OCI-LY7 (cell line): ENCODE data around the gene ELAVL3. TPM values are rescaled to one million over a fixed set of nuclear protein-coding genes. Genes with fewer than 3 reads are reported as not detected.

Experiments
- BruUV-seq: library from RNA; stranded (reverse); fragments of 400-500 nt; replicated peaks from 2 replicates; lab custom pipeline; 2021; lab: Mats Ljungman, UMichigan
- CTCF ChIA-PET: fragments of 300-600 bp; sonication (Branson Sonifier 250); formaldehyde crosslinking; loops from one replicate; lab custom pipeline; 2022; ENCODE audit warnings: antibody characterized with exemption; ENCODE audit not compliant: unreplicated experiment; lab: Charles Lee
- POLR2A ChIA-PET: fragments of 300-600 bp; sonication (Branson Sonifier 250); formaldehyde crosslinking; loops from one replicate; lab custom pipeline; 2022; ENCODE audit warnings: antibody characterized with exemption; lab: Charles Lee
- DNase-seq: peaks from one replicate; pipeline ENCODE4 v3.0.0-alpha.2; 2015; ENCODE audit warnings: low spot score
- H2AFZ ChIP-seq: fragments of 200-600 bp; sonication (generic), shearing (Covaris generic); 2 replicates; pipeline ENCODE4 v1.6.1; 2014; ENCODE audit warnings: mild to moderate bottlenecking, antibody characterized with exemption, low read length, moderate library complexity
- H3K27ac ChIP-seq: fragments of 200-600 bp; sonication (generic); 2 replicates; pipeline ENCODE4 v1.5.1; 2014; ENCODE audit warnings: mixed run types, low read depth, mild to moderate bottlenecking, moderate library complexity, low read length, inconsistent platforms; ENCODE audit not compliant: poor library complexity, severe bottlenecking
- H3K36me3 ChIP-seq: fragments of 200-600 bp; sonication (generic); 2 replicates; pipeline ENCODE4 v1.6.1; 2014; ENCODE audit warnings: mild to moderate bottlenecking, antibody characterized with exemption, low read length, moderate library complexity, mixed read lengths; ENCODE audit not compliant: insufficient read depth
- H3K4me1 ChIP-seq: fragments of 200-600 bp; sonication (generic); 2 replicates; pipeline ENCODE4 v1.5.1; 2014; ENCODE audit warnings: mild to moderate bottlenecking, low read length; ENCODE audit not compliant: insufficient read depth, poor library complexity, severe bottlenecking
- H3K4me2 ChIP-seq: fragments of 200-600 bp; sonication (generic); 2 replicates; pipeline ENCODE4 v1.6.1; 2014; ENCODE audit warnings: mild to moderate bottlenecking, low read length
- H3K4me3 ChIP-seq: fragments of 200-600 bp; sonication (generic); 2 replicates; pipeline ENCODE4 v1.5.1; 2014; ENCODE audit warnings: mild to moderate bottlenecking, low read depth, low read length; ENCODE audit not compliant: poor library complexity, severe bottlenecking
- H3K79me2 ChIP-seq: fragments of 200-600 bp; sonication (generic); 2 replicates; pipeline ENCODE4 v1.6.1; 2016; ENCODE audit warnings: low read depth, mild to moderate bottlenecking, low read length, moderate library complexity, mixed read lengths; ENCODE audit not compliant: insufficient read depth
- H3K9me2 ChIP-seq: fragments of 200-600 bp; sonication (generic); 2 replicates; pipeline ENCODE4 v1.6.1; 2016; ENCODE audit warnings: mild to moderate bottlenecking, low read length, mixed read lengths; ENCODE audit not compliant: insufficient read depth
- H3K9me3 ChIP-seq: fragments of 200-600 bp; sonication (generic); 2 replicates; pipeline ENCODE4 v1.6.1; 2014; ENCODE audit warnings: mild to moderate bottlenecking, mixed run types, low read length, mixed read lengths
- H4K20me1 ChIP-seq: fragments of 200-600 bp; sonication (generic); 2 replicates; pipeline ENCODE4 v1.6.1; 2014; ENCODE audit warnings: mild to moderate bottlenecking, antibody characterized with exemption, low read length, moderate library complexity, mixed read lengths; ENCODE audit not compliant: insufficient read depth
- EZH2phosphoT487 ChIP-seq: fragments of 200-600 bp; sonication (generic); IDR thresholded peaks from 2 replicates; pipeline ENCODE4 v1.6.1; 2018; ENCODE audit warnings: low read depth, borderline replicate concordance, mild to moderate bottlenecking, mixed run types, antibody characterized with exemption, low read length, moderate library complexity, mixed read lengths
- intact Hi-C: fragments of 100-400 bp; cut with micrococcal nuclease; formaldehyde crosslinking; loops from one replicate; pipeline ENCODE4 v1.10.0; 2022; ENCODE audit not compliant: unreplicated experiment
- total RNA-seq, 2 experiments: library from RNA; depleted of rRNA in 1 of 2; stranded (reverse); fragments of >200 nt in 1 of 2; shearing (Covaris generic) in 1 of 2; gene quantifications; 2 replicates each; pipeline ENCODE4 v1.2.3, GENCODE V29; 2014 to 2022
- TF ChIP-seq, protein P1 (sequence below): fragments of 200-600 bp; sonication (generic); conservative IDR thresholded peaks from 2 replicates; pipeline ENCODE4 v1.5.1; 2014; ENCODE audit warnings: mild to moderate bottlenecking, antibody characterized with exemption, low read length, moderate library complexity, mixed read lengths

Gene ELAVL3
- total RNA-seq, 2 experiments from 2014 or later = 0.30 to 0.95 TPM

DNA sequence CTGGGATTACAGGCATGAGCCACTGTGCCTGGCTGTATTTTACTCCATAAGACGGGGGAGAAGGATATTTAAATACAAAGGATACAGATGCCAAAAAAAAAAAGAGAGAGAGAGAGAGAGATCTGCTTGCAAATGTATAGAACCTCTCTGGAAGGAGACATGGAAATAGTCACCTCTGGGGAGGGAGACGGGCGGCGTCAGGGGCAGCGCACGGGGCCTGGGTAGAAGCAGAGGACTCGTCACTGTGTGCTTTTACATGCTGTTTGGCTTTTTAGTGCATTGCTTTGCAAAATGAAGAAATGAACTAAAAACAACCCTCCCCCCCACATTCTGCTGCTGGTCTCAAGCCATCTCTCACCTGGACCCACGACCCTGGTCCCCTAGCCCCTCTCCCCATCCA is 29.6 kb upstream of the ELAVL3 start:
- no peaks in the 10 kb centered on the region for H3K9me3 ChIP-seq
- peaks cover 31% of the 10 kb centered on the region for H3K36me3 ChIP-seq
- peaks cover 5% of the 10 kb centered on the region; the same call in 1 of the 2 replicates for H3K79me2 ChIP-seq
- ChIA-PET POLR2A (no interaction called here), CTCF (no interaction called here)
- BruUV-seq = no TSS peak
- H4K20me1 ChIP-seq = no peaks in the 10 kb centered on the region
- DNase-seq = no peak
- no peak overlapping the region for H3K4me3 ChIP-seq
- intact Hi-C loops = no loop called here
- no peak overlapping the region for H3K27ac ChIP-seq
- TF ChIP-seq, protein P1, sequence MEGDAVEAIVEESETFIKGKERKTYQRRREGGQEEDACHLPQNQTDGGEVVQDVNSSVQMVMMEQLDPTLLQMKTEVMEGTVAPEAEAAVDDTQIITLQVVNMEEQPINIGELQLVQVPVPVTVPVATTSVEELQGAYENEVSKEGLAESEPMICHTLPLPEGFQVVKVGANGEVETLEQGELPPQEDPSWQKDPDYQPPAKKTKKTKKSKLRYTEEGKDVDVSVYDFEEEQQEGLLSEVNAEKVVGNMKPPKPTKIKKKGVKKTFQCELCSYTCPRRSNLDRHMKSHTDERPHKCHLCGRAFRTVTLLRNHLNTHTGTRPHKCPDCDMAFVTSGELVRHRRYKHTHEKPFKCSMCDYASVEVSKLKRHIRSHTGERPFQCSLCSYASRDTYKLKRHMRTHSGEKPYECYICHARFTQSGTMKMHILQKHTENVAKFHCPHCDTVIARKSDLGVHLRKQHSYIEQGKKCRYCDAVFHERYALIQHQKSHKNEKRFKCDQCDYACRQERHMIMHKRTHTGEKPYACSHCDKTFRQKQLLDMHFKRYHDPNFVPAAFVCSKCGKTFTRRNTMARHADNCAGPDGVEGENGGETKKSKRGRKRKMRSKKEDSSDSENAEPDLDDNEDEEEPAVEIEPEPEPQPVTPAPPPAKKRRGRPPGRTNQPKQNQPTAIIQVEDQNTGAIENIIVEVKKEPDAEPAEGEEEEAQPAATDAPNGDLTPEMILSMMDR = no peak
- TF ChIP-seq EZH2phosphoT487 = no peak
- no peaks in the 10 kb centered on the region for H3K9me2 ChIP-seq
- no peak overlapping the region for H2AFZ ChIP-seq
- peaks cover 16% of the 10 kb centered on the region for H3K4me1 ChIP-seq
- H3K4me2 ChIP-seq = no peak overlapping the region

DNA sequence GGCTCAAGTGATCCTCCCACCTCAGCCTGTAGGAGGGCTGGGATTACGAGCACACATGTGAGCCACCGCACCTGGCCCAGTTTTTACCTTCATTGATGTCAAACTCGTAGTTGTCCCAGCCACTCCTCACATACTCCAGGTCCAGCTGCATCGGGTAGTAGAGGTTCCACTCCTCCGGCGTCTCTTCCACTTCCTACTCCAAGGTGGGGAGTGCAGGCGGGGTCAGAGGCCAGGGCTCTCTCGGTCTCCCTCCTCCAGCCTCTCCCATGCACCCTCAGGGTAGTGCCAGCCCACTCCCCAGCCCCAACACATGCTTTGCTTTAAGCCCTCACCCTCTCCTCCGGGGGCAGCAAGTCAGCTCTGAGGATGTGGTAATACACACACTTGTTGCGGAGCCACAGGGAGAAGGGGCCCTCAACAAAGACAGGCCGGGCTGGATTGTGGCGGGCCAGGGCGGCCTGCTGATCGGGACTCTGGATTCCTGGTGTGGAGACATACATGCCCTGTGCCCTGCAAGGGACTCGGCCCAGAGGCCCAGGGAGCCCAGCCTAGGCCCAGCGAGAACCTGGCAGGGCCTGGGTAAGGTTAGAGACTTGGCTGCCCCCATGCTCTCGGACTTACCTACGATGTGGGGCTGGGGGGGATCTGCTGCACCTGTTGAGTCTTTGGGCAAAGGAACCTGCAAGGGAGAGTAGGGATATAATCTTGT is 26.7 kb upstream of the ELAVL3 start:
- peak overlapping the region; percentile 95 for H3K4me2 ChIP-seq
- no peak for TF ChIP-seq EZH2phosphoT487
- TF ChIP-seq, protein P1 = no peak
- H3K4me1 ChIP-seq = peaks cover 23% of the 10 kb centered on the region
- no peak overlapping the region for H2AFZ ChIP-seq
- peak overlapping the region; percentile 82 for H3K4me3 ChIP-seq
- H3K27ac ChIP-seq = no peak overlapping the region
- peaks cover 23% of the 10 kb centered on the region for H3K36me3 ChIP-seq
- no peaks in the 10 kb centered on the region for H3K9me2 ChIP-seq
- peaks cover 11% of the 10 kb centered on the region; the same call in 1 of the 2 replicates for H3K79me2 ChIP-seq
- ChIA-PET POLR2A (interaction anchor here (0.6 kb wide), 1 partner anchor 306 kb away, joined by 4 read pairs; no protein-coding TSS in a partner anchor), CTCF (no interaction called here)
- no peak for DNase-seq
- intact Hi-C loops = no loop called here
- H3K9me3 ChIP-seq = no peaks in the 10 kb centered on the region
- no peaks in the 10 kb centered on the region for H4K20me1 ChIP-seq
- no TSS peak for BruUV-seq

DNA sequence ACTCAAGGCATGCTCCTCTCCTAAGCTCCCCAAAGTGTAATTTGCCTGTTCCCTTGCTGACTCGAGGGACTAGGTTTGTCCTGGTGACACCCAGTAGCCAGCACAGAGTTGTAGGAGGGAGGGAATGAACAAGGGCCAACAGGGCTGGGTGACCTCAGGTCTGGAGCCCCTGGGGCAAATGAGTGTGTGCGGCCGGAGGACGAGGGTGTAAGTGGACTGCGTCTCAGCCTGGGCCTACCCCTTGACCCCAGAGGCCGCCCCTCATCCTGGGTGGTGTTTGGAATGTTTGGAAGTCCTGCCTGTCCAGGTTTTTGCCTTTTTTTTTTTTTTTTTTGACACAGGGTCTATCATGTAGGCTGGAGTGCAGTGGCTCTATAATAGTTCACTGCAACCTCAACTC is 26.1 kb upstream of the ELAVL3 start:
- peak; percentile 12 for DNase-seq
- Histone ChIP-seq H3K4me1 (peaks cover 23% of the 10 kb centered on the region), H3K4me2 (peak overlapping the region; percentile 95), H3K36me3 (peaks cover 21% of the 10 kb centered on the region; the same call in 1 of the 2 replicates), H2AFZ (no peak overlapping the region), H3K79me2 (peaks cover 11% of the 10 kb centered on the region; the same call in 1 of the 2 replicates), H3K9me3 (no peaks in the 10 kb centered on the region), H4K20me1 (no peaks in the 10 kb centered on the region), H3K9me2 (no peaks in the 10 kb centered on the region), H3K4me3 (peak overlapping the region; percentile 82), H3K27ac (peak overlapping the region; percentile 76)
- CTCF ChIA-PET = no interaction called here
- TF ChIP-seq, protein P1 = no peak
- no peak for TF ChIP-seq EZH2phosphoT487
- intact Hi-C loops = no loop called here
- POLR2A ChIA-PET = interaction anchor here (0.6 to 0.7 kb wide), 2 partner anchors 30 to 305 kb away, joined by 4 to 11 read pairs; no protein-coding TSS in a partner anchor
- BruUV-seq = no TSS peak
